HL-60 (cell line): Measurements from ENCODE around the gene PLA2R1.

Experiments used
- DNase-seq, 2 experiments: peaks; one replicate each; pipeline ENCODE4 v3.0.0-alpha.2; 2010 to 2020; ENCODE audit warnings: low read depth in 1 of 2, low spot score in 1 of 2
- H3K27ac ChIP-seq: fragments of 250-450 bp; sonication (Bioruptor Pico); replicated peaks from 2 replicates; pipeline ENCODE4 v1.5.1; 2020; ENCODE audit warnings: mild to moderate bottlenecking, moderate library complexity
- H3K27me3 ChIP-seq: fragments of 250-450 bp; sonication (Bioruptor Pico); 2 replicates; pipeline ENCODE4 v1.5.1; 2021; ENCODE audit warnings: mild to moderate bottlenecking, moderate library complexity; ENCODE audit not compliant: insufficient read depth, poor library complexity, severe bottlenecking
- H3K4me3 ChIP-seq: replicated peaks from 2 replicates; pipeline ENCODE4 v1.5.1; 2011; ENCODE audit warnings: mild to moderate bottlenecking, control low read depth, low read length; ENCODE audit not compliant: insufficient read depth
- CTCF ChIP-seq: IDR thresholded peaks from one replicate; pipeline ENCODE4 v1.5.1; 2011; ENCODE audit warnings: low read length, control low read depth, inconsistent platforms; ENCODE audit not compliant: insufficient read depth
- GABPA ChIP-seq: IDR thresholded peaks from 2 replicates; pipeline ENCODE4 v1.6.1; 2012; ENCODE audit warnings: low read depth
- POLR2AphosphoS5 ChIP-seq: IDR thresholded peaks from 2 replicates; pipeline ENCODE4 v1.6.1; 2012; ENCODE audit warnings: low read depth
- REST ChIP-seq: IDR thresholded peaks from 2 replicates; pipeline ENCODE4 v1.6.1; 2012; ENCODE audit warnings: low read depth; ENCODE audit not compliant: insufficient replicate concordance
- SPI1 ChIP-seq: IDR thresholded peaks from 2 replicates; pipeline ENCODE4 v1.6.1; 2012; ENCODE audit warnings: low read depth, mild to moderate bottlenecking, borderline replicate concordance

Gene PLA2R1

GRCh38 chr2:159938395-159938794, 124.0 kb downstream of the PLA2R1 start:
- TF ChIP-seq REST (no peak), GABPA (no peak), CTCF (no peak), POLR2AphosphoS5 (no peak), SPI1 (no peak)
- Histone ChIP-seq H3K27ac (no peak overlapping the region), H3K4me3 (no peak overlapping the region), H3K27me3 (no peaks in the 10 kb centered on the region)
- no peak for DNase-seq

- TF ChIP-seq SPI1 (no peak), REST (no peak), GABPA (no peak), POLR2AphosphoS5 (no peak), CTCF (no peak)
- H3K27ac ChIP-seq, result no peak overlapping the region
- DNase-seq, result no peak
- H3K27me3 ChIP-seq, result no peaks in the 10 kb centered on the region
- H3K4me3 ChIP-seq, result no peak overlapping the region
Measured at GRCh38 chr2:159936471-159936870, 125.9 kb downstream of the PLA2R1 start.

- no peak for TF ChIP-seq REST
- TF ChIP-seq CTCF, result no peak
- TF ChIP-seq SPI1, result peak; percentile 94
- 0 out of 2 replicates have a peak, but pooled peaks have one; percentile 37 for TF ChIP-seq POLR2AphosphoS5
- TF ChIP-seq GABPA, result no peak
- peak; percentile 35 to 91 for DNase-seq
- no peaks in the 10 kb centered on the region for H3K27me3 ChIP-seq
- peak overlapping the region; percentile 88 for H3K27ac ChIP-seq
- no peak overlapping the region for H3K4me3 ChIP-seq
Measured at GRCh38 chr2:159933727-159934049, 128.7 kb downstream of the PLA2R1 start.
